Measurements from ENCODE around the gene ARAP2.

Gene ARAP2

DNA sequence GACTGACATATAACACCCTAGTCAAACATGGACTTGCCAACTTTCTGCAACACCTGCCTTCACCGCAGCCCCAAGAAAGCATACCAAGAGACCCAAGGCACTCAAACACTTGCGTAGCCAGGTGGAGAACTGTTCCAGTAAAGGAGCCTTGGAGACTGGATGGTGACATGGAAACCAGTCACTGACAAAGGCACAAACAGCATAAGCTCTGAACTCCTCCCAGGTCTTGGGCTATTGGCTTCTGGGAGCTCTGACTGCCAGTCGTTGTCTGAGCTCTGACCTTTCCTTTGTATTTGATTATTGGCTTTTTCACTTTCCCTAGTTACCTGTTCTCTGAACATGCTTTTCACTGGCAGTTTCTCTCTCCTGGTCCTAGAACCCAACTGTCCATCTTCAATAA, 38.3 kb downstream of the ARAP2 start:
- H3K27ac ChIP-seq (ENCODE audit: low read length): no peak overlapping the region
- no peak overlapping the region for H3K4me2 ChIP-seq (ENCODE audit: low read length)
- H3K9ac ChIP-seq (ENCODE audit: low read length): no peak overlapping the region
- H4K20me1 ChIP-seq (ENCODE audit: insufficient read depth, low read length): no peaks in the 10 kb centered on the region
- H2AFZ ChIP-seq (ENCODE audit: low read depth, low read length): no peak overlapping the region
- no peaks in the 10 kb centered on the region for H3K27me3 ChIP-seq (ENCODE audit: low read depth, low read length)
- H3K4me1 ChIP-seq (ENCODE audit: low read length): peaks cover 9% of the 10 kb centered on the region; the same call in 1 of the 2 replicates
- TF ChIP-seq EZH2phosphoT487 (IDR thresholded peaks at IDR 0.05; ENCODE audit: low read depth) (no peak), CTCF (IDR thresholded peaks at IDR 0.05; ENCODE audit: low read depth, low read length) (no peak)
- no peaks in the 10 kb centered on the region for H3K79me2 ChIP-seq (ENCODE audit: low read length)
- no peaks in the 10 kb centered on the region for H3K9me3 ChIP-seq (ENCODE audit: insufficient read depth, low read length)
- no peak overlapping the region for H3K4me3 ChIP-seq (ENCODE audit: low read length)
- H3K36me3 ChIP-seq (replicated peaks; ENCODE audit: low read depth, low read length): peaks cover 27% of the 10 kb centered on the region

DNA sequence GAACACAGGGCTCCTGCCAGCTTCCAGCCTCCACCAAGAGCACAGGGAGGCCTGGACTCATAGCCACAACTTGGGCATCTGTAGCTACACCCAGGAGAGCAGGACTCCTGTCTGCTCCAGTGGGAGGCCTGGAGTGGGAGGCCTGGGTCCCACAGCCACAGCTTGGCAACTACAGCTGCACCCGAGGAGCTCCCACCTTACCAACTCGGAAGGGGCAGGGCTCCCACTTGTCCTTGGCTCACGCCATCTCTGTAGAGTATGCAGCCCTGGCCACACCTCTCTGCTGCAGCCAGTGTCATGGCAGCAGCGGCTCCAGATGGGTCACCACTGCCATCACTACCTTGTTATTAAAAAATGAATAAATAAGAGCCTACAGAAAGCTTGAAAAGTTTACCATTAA, 45.5 kb downstream of the ARAP2 start:
- no peak overlapping the region for H3K27ac ChIP-seq (ENCODE audit: low read length)
- H3K9ac ChIP-seq (ENCODE audit: low read length): no peak overlapping the region
- TF ChIP-seq EZH2phosphoT487 (IDR thresholded peaks at IDR 0.05; ENCODE audit: low read depth): no peak
- no peak for TF ChIP-seq CTCF (IDR thresholded peaks at IDR 0.05; ENCODE audit: low read depth, low read length)
- H3K4me2 ChIP-seq (ENCODE audit: low read length): no peak overlapping the region
- no peaks in the 10 kb centered on the region for H3K79me2 ChIP-seq (ENCODE audit: low read length)
- H3K27me3 ChIP-seq (ENCODE audit: low read depth, low read length): no peaks in the 10 kb centered on the region
- no peaks in the 10 kb centered on the region for H3K9me3 ChIP-seq (ENCODE audit: insufficient read depth, low read length)
- no peaks in the 10 kb centered on the region for H4K20me1 ChIP-seq (ENCODE audit: insufficient read depth, low read length)
- H2AFZ ChIP-seq (ENCODE audit: low read depth, low read length): no peak overlapping the region
- no peak overlapping the region for H3K4me3 ChIP-seq (ENCODE audit: low read length)
- H3K36me3 ChIP-seq (replicated peaks; ENCODE audit: low read depth, low read length): no peaks in the 10 kb centered on the region
- no peaks in the 10 kb centered on the region for H3K4me1 ChIP-seq (ENCODE audit: low read length)

DNA sequence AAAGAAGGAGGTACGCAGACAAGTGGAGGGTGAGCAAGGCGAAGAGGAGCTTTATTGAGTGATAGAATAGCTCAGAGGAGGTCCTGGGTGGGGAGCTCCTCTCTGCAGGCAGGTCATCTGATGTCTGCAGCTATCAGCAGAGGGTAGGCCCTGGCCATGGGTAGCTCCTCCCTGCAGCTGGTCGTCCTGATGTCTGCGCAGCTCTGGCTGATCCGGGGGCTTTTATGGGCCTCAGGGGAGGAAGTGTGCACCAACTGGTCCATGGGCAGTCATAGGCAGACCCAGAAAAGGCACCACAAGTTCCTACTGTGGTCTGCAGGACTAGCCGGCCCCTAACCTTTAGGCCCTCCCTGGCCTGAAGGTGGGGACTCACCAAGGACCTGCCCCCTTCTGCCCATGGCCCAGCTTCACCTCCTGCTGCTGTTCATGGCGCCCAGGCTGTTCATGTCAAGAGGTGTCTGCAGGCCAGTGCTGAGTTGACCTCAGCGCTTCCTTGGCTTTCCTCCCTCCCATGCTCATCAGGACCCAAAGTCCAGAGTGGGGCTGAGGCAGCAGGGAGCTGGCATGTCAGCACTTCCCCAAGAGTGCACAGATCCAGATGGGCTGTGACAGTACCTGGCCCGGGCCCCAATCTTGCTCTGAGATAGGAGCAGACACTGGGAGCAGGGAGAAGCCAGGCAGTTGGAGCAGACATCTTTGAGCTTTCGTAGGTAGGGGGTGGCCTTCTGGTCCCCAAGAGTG, 46.1 kb downstream of the ARAP2 start:
- H3K9me3 ChIP-seq (ENCODE audit: insufficient read depth, low read length): no peaks in the 10 kb centered on the region
- no peaks in the 10 kb centered on the region for H4K20me1 ChIP-seq (ENCODE audit: insufficient read depth, low read length)
- no peaks in the 10 kb centered on the region for H3K79me2 ChIP-seq (ENCODE audit: low read length)
- H3K4me3 ChIP-seq (ENCODE audit: low read length): no peak overlapping the region
- H3K36me3 ChIP-seq (replicated peaks; ENCODE audit: low read depth, low read length): peaks cover under 1% of the 10 kb centered on the region
- H3K27ac ChIP-seq (ENCODE audit: low read length): no peak overlapping the region
- H3K4me2 ChIP-seq (ENCODE audit: low read length): no peak overlapping the region
- no peaks in the 10 kb centered on the region for H3K27me3 ChIP-seq (ENCODE audit: low read depth, low read length)
- H3K4me1 ChIP-seq (ENCODE audit: low read length): no peaks in the 10 kb centered on the region
- no peak overlapping the region for H2AFZ ChIP-seq (ENCODE audit: low read depth, low read length)
- H3K9ac ChIP-seq (ENCODE audit: low read length): no peak overlapping the region
- no peak for TF ChIP-seq EZH2phosphoT487 (IDR thresholded peaks at IDR 0.05; ENCODE audit: low read depth)
- no peak for TF ChIP-seq CTCF (IDR thresholded peaks at IDR 0.05; ENCODE audit: low read depth, low read length)

DNA sequence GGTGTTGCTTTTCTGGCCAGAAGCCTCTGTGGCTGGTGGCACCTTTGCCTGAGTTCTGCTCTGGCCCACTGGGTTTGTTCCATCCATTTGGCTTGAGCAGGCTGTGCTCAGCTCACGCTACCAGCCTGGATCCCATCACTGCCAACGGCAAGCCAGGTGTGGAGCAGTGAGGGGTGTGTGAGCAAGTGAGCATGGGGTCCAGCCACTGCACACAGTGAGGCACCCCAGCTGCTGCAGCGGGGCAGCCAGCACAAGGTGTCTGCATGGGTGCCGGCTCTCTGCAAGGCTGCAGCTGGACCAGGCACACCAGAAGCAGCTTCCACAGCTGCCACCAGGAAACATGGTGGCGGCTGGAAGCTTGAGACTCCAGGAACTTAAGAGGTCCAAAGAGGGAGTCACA, 46.8 kb downstream of the ARAP2 start:
- Histone ChIP-seq H3K27ac (ENCODE audit: low read length) (no peak overlapping the region), H3K36me3 (replicated peaks; ENCODE audit: low read depth, low read length) (peaks cover 4% of the 10 kb centered on the region), H3K27me3 (ENCODE audit: low read depth, low read length) (no peaks in the 10 kb centered on the region), H3K4me3 (ENCODE audit: low read length) (no peak overlapping the region), H3K79me2 (ENCODE audit: low read length) (no peaks in the 10 kb centered on the region), H3K9me3 (ENCODE audit: insufficient read depth, low read length) (no peaks in the 10 kb centered on the region), H3K4me1 (ENCODE audit: low read length) (no peaks in the 10 kb centered on the region), H4K20me1 (ENCODE audit: insufficient read depth, low read length) (no peaks in the 10 kb centered on the region), H3K9ac (ENCODE audit: low read length) (no peak overlapping the region), H2AFZ (ENCODE audit: low read depth, low read length) (no peak overlapping the region), H3K4me2 (ENCODE audit: low read length) (no peak overlapping the region)
- TF ChIP-seq CTCF (IDR thresholded peaks at IDR 0.05; ENCODE audit: low read depth, low read length) (no peak), EZH2phosphoT487 (IDR thresholded peaks at IDR 0.05; ENCODE audit: low read depth) (no peak)
